Activated naive CD4-positive, alpha-beta T cell treated with anti-CD3 and anti-CD28 coated beads, Interleukin-2, amount 10 ng/mL, durations not matched to agents 7 days and 5 days (primary cell): ENCODE data around the gene PRKAG1.
A peak's percentile ranks its signal among the peaks of the same experiment; 100 is the strongest.

ENCODE experiments used
- CTCF ChIA-PET: fragments of 350-600 bp; sonication (Branson Sonifier 250); formaldehyde crosslinking; loops from one replicate; lab custom pipeline; 2021; ENCODE audit warnings: antibody characterized with exemption; lab: Charles Lee
- DNase-seq: peaks from one replicate; pipeline ENCODE4 v3.0.0-alpha.2; 2020
- H3K27ac Mint-ChIP-seq: one replicate; pipeline ENCODE4 v1.8.0; 2021; ENCODE audit warnings: mild to moderate bottlenecking, moderate library complexity, mixed read lengths
- H3K27me3 Mint-ChIP-seq: one replicate; pipeline ENCODE4 v1.8.0; 2021; ENCODE audit warnings: mild to moderate bottlenecking, mixed read lengths
- H3K36me3 Mint-ChIP-seq: one replicate; pipeline ENCODE4 v1.8.0; 2021; ENCODE audit warnings: mixed read lengths
- H3K4me1 Mint-ChIP-seq: one replicate; pipeline ENCODE4 v1.8.0; 2021; ENCODE audit warnings: mixed read lengths
- H3K4me3 Mint-ChIP-seq: one replicate; pipeline ENCODE4 v1.8.0; 2021; ENCODE audit warnings: mild to moderate bottlenecking, moderate library complexity, mixed read lengths
- H3K9me3 Mint-ChIP-seq: one replicate; pipeline ENCODE4 v1.8.0; 2021; ENCODE audit warnings: mixed read lengths

The PRKAG1 gene

GRCh38 chr12:49055092-49055491 lies 36.5 kb upstream of the PRKAG1 start:
- Mint-ChIP-seq H3K4me1 (peaks cover 45% of the 10 kb centered on the region), H3K9me3 (no peaks in the 10 kb centered on the region), H3K36me3 (peaks cover 54% of the 10 kb centered on the region), H3K4me3 (no peak overlapping the region), H3K27me3 (no peaks in the 10 kb centered on the region), H3K27ac (no peak overlapping the region)
- no peak for DNase-seq
- CTCF ChIA-PET: interaction anchor here (0.8 to 2.7 kb wide), 4 partner anchors 9 to 33 kb away, joined by 3 to 10 read pairs (median 7); partner anchors contain the start of gene RHEBL1

- no peak for DNase-seq
- no peak overlapping the region for H3K27ac Mint-ChIP-seq
- H3K4me1 Mint-ChIP-seq: peaks cover 45% of the 10 kb centered on the region
- peaks cover 57% of the 10 kb centered on the region for H3K36me3 Mint-ChIP-seq
- no peaks in the 10 kb centered on the region for H3K9me3 Mint-ChIP-seq
- no peaks in the 10 kb centered on the region for H3K27me3 Mint-ChIP-seq
- CTCF ChIA-PET: interaction anchor here (0.8 to 2.7 kb wide), 3 partner anchors 10 to 15 kb away, joined by 3 to 10 read pairs (median 6); partner anchors contain the start of gene RHEBL1
- no peak overlapping the region for H3K4me3 Mint-ChIP-seq
Observed at GRCh38 chr12:49054524-49054923, 35.9 kb upstream of the PRKAG1 start.

GRCh38 chr12:49054096-49054495 lies 35.5 kb upstream of the PRKAG1 start:
- Mint-ChIP-seq H3K27me3 (no peaks in the 10 kb centered on the region), H3K4me3 (no peak overlapping the region), H3K27ac (no peak overlapping the region), H3K9me3 (no peaks in the 10 kb centered on the region), H3K36me3 (peaks cover 60% of the 10 kb centered on the region), H3K4me1 (peaks cover 45% of the 10 kb centered on the region)
- CTCF ChIA-PET: interaction anchor here (0.8 to 2.7 kb wide), 2 partner anchors 10 to 16 kb away, joined by 3 to 10 read pairs; partner anchors contain the start of gene RHEBL1
- no peak for DNase-seq

- Mint-ChIP-seq H3K4me1 (peaks cover 30% of the 10 kb centered on the region), H3K36me3 (peaks cover 70% of the 10 kb centered on the region), H3K4me3 (no peak overlapping the region), H3K27me3 (no peaks in the 10 kb centered on the region), H3K9me3 (no peaks in the 10 kb centered on the region), H3K27ac (no peak overlapping the region)
- no peak for DNase-seq
- CTCF ChIA-PET: no interaction called here
Observed at GRCh38 chr12:49052451-49053208, 34.1 kb upstream of the PRKAG1 start.

- CTCF ChIA-PET: no interaction called here
- peaks cover 75% of the 10 kb centered on the region for H3K36me3 Mint-ChIP-seq
- peaks cover 23% of the 10 kb centered on the region for H3K4me1 Mint-ChIP-seq
- H3K27ac Mint-ChIP-seq: no peak overlapping the region
- H3K9me3 Mint-ChIP-seq: no peaks in the 10 kb centered on the region
- no peaks in the 10 kb centered on the region for H3K27me3 Mint-ChIP-seq
- H3K4me3 Mint-ChIP-seq: no peak overlapping the region
- DNase-seq: no peak
Observed at GRCh38 chr12:49051777-49052438, 33.3 kb upstream of the PRKAG1 start.

- DNase-seq: no peak
- H3K27ac Mint-ChIP-seq: no peak overlapping the region
- H3K9me3 Mint-ChIP-seq: no peaks in the 10 kb centered on the region
- H3K36me3 Mint-ChIP-seq: peaks cover 79% of the 10 kb centered on the region
- CTCF ChIA-PET: interaction anchor here (0.7 to 1.3 kb wide), 3 partner anchors 13 to 55 kb away, joined by 3 to 6 read pairs (median 5); no protein-coding TSS in a partner anchor
- H3K4me1 Mint-ChIP-seq: peaks cover 17% of the 10 kb centered on the region
- H3K4me3 Mint-ChIP-seq: no peak overlapping the region
- H3K27me3 Mint-ChIP-seq: no peaks in the 10 kb centered on the region
Observed at GRCh38 chr12:49051373-49051764, 32.8 kb upstream of the PRKAG1 start.

GRCh38 chr12:49050507-49051372 lies 32.2 kb upstream of the PRKAG1 start:
- Mint-ChIP-seq H3K4me3 (no peak overlapping the region), H3K27ac (no peak overlapping the region), H3K4me1 (peaks cover 11% of the 10 kb centered on the region), H3K9me3 (no peaks in the 10 kb centered on the region), H3K27me3 (no peaks in the 10 kb centered on the region), H3K36me3 (peaks cover 81% of the 10 kb centered on the region)
- DNase-seq: no peak
- CTCF ChIA-PET: interaction anchor here (0.7 to 1.3 kb wide), 3 partner anchors 13 to 54 kb away, joined by 3 to 6 read pairs (median 5); no protein-coding TSS in a partner anchor

- CTCF ChIA-PET: interaction anchor here (1.3 to 1.5 kb wide), 2 partner anchors 53 kb away, joined by 3 to 5 read pairs; no protein-coding TSS in a partner anchor
- no peak for DNase-seq
- H3K36me3 Mint-ChIP-seq: peaks cover 80% of the 10 kb centered on the region
- H3K4me3 Mint-ChIP-seq: no peak overlapping the region
- H3K27me3 Mint-ChIP-seq: no peaks in the 10 kb centered on the region
- no peaks in the 10 kb centered on the region for H3K9me3 Mint-ChIP-seq
- H3K27ac Mint-ChIP-seq: no peak overlapping the region
- peaks cover under 1% of the 10 kb centered on the region for H3K4me1 Mint-ChIP-seq
Observed at GRCh38 chr12:49049566-49050224, 31.1 kb upstream of the PRKAG1 start.

GRCh38 chr12:49048953-49049352 lies 30.4 kb upstream of the PRKAG1 start:
- CTCF ChIA-PET: interaction anchor here (1.5 to 1.7 kb wide), 2 partner anchors 29 to 52 kb away, joined by 3 to 7 read pairs; no protein-coding TSS in a partner anchor
- Mint-ChIP-seq H3K4me3 (no peak overlapping the region), H3K27me3 (no peaks in the 10 kb centered on the region), H3K4me1 (peaks cover 4% of the 10 kb centered on the region), H3K36me3 (peaks cover 83% of the 10 kb centered on the region), H3K9me3 (no peaks in the 10 kb centered on the region), H3K27ac (no peak overlapping the region)
- DNase-seq: no peak

- Mint-ChIP-seq H3K9me3 (no peaks in the 10 kb centered on the region), H3K36me3 (peaks cover 80% of the 10 kb centered on the region), H3K4me1 (peaks cover 6% of the 10 kb centered on the region), H3K27ac (no peak overlapping the region), H3K4me3 (no peak overlapping the region), H3K27me3 (no peaks in the 10 kb centered on the region)
- CTCF ChIA-PET: interaction anchor here (0.6 to 1.4 kb wide), 4 partner anchors 16 to 50 kb away, joined by 3 to 5 read pairs (median 4); no protein-coding TSS in a partner anchor
- no peak for DNase-seq
Observed at GRCh38 chr12:49046129-49046895, 27.7 kb upstream of the PRKAG1 start.

GRCh38 chr12:49044660-49045059 lies 26.1 kb upstream of the PRKAG1 start:
- DNase-seq: no peak
- CTCF ChIA-PET: interaction anchor here (1.0 to 2.9 kb wide), 13 partner anchors 10 to 54 kb away, joined by 3 to 22 read pairs (median 7); partner anchors contain the start of gene RHEBL1
- no peaks in the 10 kb centered on the region for H3K9me3 Mint-ChIP-seq
- no peak overlapping the region for H3K4me3 Mint-ChIP-seq
- no peaks in the 10 kb centered on the region for H3K27me3 Mint-ChIP-seq
- peaks cover 83% of the 10 kb centered on the region for H3K36me3 Mint-ChIP-seq
- peaks cover 6% of the 10 kb centered on the region for H3K4me1 Mint-ChIP-seq
- H3K27ac Mint-ChIP-seq: no peak overlapping the region

GRCh38 chr12:49043856-49044258 lies 25.3 kb upstream of the PRKAG1 start:
- no peaks in the 10 kb centered on the region for H3K27me3 Mint-ChIP-seq
- no peak overlapping the region for H3K27ac Mint-ChIP-seq
- peaks cover 79% of the 10 kb centered on the region for H3K36me3 Mint-ChIP-seq
- H3K4me1 Mint-ChIP-seq: peaks cover 6% of the 10 kb centered on the region
- no peaks in the 10 kb centered on the region for H3K9me3 Mint-ChIP-seq
- CTCF ChIA-PET: interaction anchor here (0.8 to 2.9 kb wide), 25 partner anchors 9 to 200 kb away, joined by 3 to 22 read pairs (median 5); partner anchors contain the start of genes DDN, PRKAG1 and RHEBL1
- peak; percentile 87 for DNase-seq
- H3K4me3 Mint-ChIP-seq: no peak overlapping the region
